Panc1 (cell line): ENCODE results near the gene NFKBIB. TPM values are rescaled to one million over a fixed set of nuclear protein-coding genes. Genes with fewer than 3 reads are reported as not detected.
A peak's percentile ranks its signal among the peaks of the same experiment; 100 is the strongest.

Source experiments
- ATAC-seq: fragments of 200-7000 bp; cut with Tn5 transposase; 2 replicates; pipeline ENCODE4 v1.9.1; 2020; ENCODE audit warnings: mild to moderate bottlenecking, moderate library complexity
- BruUV-seq: library from RNA; stranded (reverse); fragments of 400-500 nt; replicated peaks from 2 replicates; lab custom pipeline; 2021; lab: Mats Ljungman, UMichigan
- CTCF ChIA-PET: fragments of 300-600 bp; sonication (Branson Sonifier 250); formaldehyde crosslinking; loops from one replicate; lab custom pipeline; 2022; ENCODE audit warnings: antibody characterized with exemption; lab: Charles Lee
- POLR2A ChIA-PET: fragments of 300-600 bp; sonication (Branson Sonifier 250); formaldehyde crosslinking; loops from one replicate; lab custom pipeline; 2022; ENCODE audit warnings: antibody characterized with exemption; lab: Charles Lee
- DNase-seq: peaks from one replicate; pipeline ENCODE4 v3.0.0-alpha.2; 2010; ENCODE audit warnings: low read depth, low spot score
- H3K27ac ChIP-seq: 2 replicates; pipeline ENCODE4 v1.5.1; 2011; ENCODE audit warnings: mild to moderate bottlenecking, low read length, inconsistent platforms
- H3K27me3 ChIP-seq: fragments of 200-500 bp; sonication (Bioruptor generic); 2 replicates; pipeline ENCODE4 v1.6.0; 2014; ENCODE audit warnings: low read length, inconsistent platforms; ENCODE audit not compliant: control insufficient read depth, insufficient read depth
- H3K36me3 ChIP-seq: fragments of 200-500 bp; sonication (Bioruptor generic); 2 replicates; pipeline ENCODE4 v1.5.1; 2014; ENCODE audit warnings: inconsistent platforms, mild to moderate bottlenecking, low read length, moderate library complexity; ENCODE audit not compliant: control insufficient read depth, insufficient read depth
- H3K4me1 ChIP-seq: 2 replicates; pipeline ENCODE4 v1.5.1; 2011; ENCODE audit warnings: inconsistent platforms, mild to moderate bottlenecking, low read length, moderate library complexity; ENCODE audit not compliant: control insufficient read depth, insufficient read depth
- H3K4me3 ChIP-seq, 2 experiments: 2 replicates each; pipeline ENCODE4 v1.5.1; 2011 to 2012; ENCODE audit warnings: low read depth in 2 of 2, low read length in 2 of 2, mild to moderate bottlenecking in 2 of 2, inconsistent platforms in 1 of 2, moderate library complexity in 1 of 2
- H3K9me3 ChIP-seq: fragments of 200-500 bp; sonication (Bioruptor generic); 2 replicates; pipeline ENCODE4 v1.5.1; 2014; ENCODE audit warnings: low read depth, mild to moderate bottlenecking, inconsistent platforms, low read length, moderate library complexity; ENCODE audit not compliant: control insufficient read depth, insufficient read depth
- POLR2AphosphoS5 ChIP-seq: IDR thresholded peaks from 2 replicates; pipeline ENCODE4 v1.6.1; 2012; ENCODE audit warnings: mild to moderate bottlenecking, low read depth, low read length, moderate library complexity
- REST ChIP-seq, 2 experiments: IDR thresholded peaks; 2 replicates each; pipeline ENCODE4 v1.6.1; 2011 to 2012; ENCODE audit warnings: low read depth in 2 of 2, control low read depth in 1 of 2, low read length in 1 of 2, mild to moderate bottlenecking in 1 of 2, moderate library complexity in 1 of 2; ENCODE audit not compliant: insufficient read depth in 1 of 2
- SIN3A ChIP-seq: IDR thresholded peaks from 2 replicates; pipeline ENCODE4 v1.6.1; 2012; ENCODE audit warnings: low read depth, mild to moderate bottlenecking, low read length, moderate library complexity, borderline replicate concordance; ENCODE audit not compliant: insufficient read depth
- TCF7L2 ChIP-seq: IDR thresholded peaks from 2 replicates; pipeline ENCODE4 v1.6.1; 2011; ENCODE audit warnings: mild to moderate bottlenecking, low read depth, low read length, inconsistent platforms
- in situ Hi-C: cut with HindIII; loops from 2 replicates; pipeline ENCODE4 v1.10.0; 2016; ENCODE audit warnings: low sequenced_read_pairs, low pct_unique_long_range_greater_than_20kb
- intact Hi-C: fragments of 100-400 bp; cut with micrococcal nuclease; formaldehyde crosslinking; loops from one replicate; pipeline ENCODE4 v1.10.0; 2022; ENCODE audit not compliant: unreplicated experiment
- total RNA-seq: library from RNA; stranded (reverse); gene quantifications from one replicate; pipeline ENCODE4 v1.2.1, GENCODE V29; 2021; ENCODE audit not compliant: unreplicated experiment
- TF ChIP-seq, protein P1 (sequence below): fragments of 450-650 bp; IDR thresholded peaks from 2 replicates; pipeline ENCODE4 v1.5.1; 2017; ENCODE audit warnings: mild to moderate bottlenecking

Gene NFKBIB
- total RNA-seq, 1 experiment from 2014 or later: 185 TPM

- DNase-seq (no peak), ATAC-seq (no peak)
- in situ Hi-C loops: no loop called here
- ChIA-PET CTCF (interaction anchor here (1.0 to 2.5 kb wide), 2 partner anchors 28 to 209 kb away, joined by 5 to 19 read pairs; partner anchors contain the start of gene NFKBIB), POLR2A (interaction anchor here (0.6 to 0.8 kb wide), 3 partner anchors 15 to 1194 kb away, joined by 6 to 12 read pairs (median 12); no protein-coding TSS in a partner anchor)
- Histone ChIP-seq H3K36me3 (peaks cover 6% of the 10 kb centered on the region), H3K4me1 (peaks cover 11% of the 10 kb centered on the region), H3K9me3 (no peaks in the 10 kb centered on the region), H3K4me3 (no peak overlapping the region), H3K27ac (no peak overlapping the region; the same call in 1 of the 2 replicates), H3K27me3 (no peaks in the 10 kb centered on the region)
- BruUV-seq: no TSS peak
- intact Hi-C loops: no loop called here
- TF ChIP-seq REST (IDR thresholded peaks at IDR 0.05; ENCODE audit: insufficient read depth in 1 of 2, low read depth in 2 of 2, low read length in 1 of 2) (no peak), POLR2AphosphoS5 (no peak), TCF7L2 (no peak), SIN3A (no peak)
- TF ChIP-seq, protein P1, sequence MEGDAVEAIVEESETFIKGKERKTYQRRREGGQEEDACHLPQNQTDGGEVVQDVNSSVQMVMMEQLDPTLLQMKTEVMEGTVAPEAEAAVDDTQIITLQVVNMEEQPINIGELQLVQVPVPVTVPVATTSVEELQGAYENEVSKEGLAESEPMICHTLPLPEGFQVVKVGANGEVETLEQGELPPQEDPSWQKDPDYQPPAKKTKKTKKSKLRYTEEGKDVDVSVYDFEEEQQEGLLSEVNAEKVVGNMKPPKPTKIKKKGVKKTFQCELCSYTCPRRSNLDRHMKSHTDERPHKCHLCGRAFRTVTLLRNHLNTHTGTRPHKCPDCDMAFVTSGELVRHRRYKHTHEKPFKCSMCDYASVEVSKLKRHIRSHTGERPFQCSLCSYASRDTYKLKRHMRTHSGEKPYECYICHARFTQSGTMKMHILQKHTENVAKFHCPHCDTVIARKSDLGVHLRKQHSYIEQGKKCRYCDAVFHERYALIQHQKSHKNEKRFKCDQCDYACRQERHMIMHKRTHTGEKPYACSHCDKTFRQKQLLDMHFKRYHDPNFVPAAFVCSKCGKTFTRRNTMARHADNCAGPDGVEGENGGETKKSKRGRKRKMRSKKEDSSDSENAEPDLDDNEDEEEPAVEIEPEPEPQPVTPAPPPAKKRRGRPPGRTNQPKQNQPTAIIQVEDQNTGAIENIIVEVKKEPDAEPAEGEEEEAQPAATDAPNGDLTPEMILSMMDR: no peak
Observed at GRCh38 chr19:38928391-38929001, 28.7 kb downstream of the NFKBIB start.

DNA sequence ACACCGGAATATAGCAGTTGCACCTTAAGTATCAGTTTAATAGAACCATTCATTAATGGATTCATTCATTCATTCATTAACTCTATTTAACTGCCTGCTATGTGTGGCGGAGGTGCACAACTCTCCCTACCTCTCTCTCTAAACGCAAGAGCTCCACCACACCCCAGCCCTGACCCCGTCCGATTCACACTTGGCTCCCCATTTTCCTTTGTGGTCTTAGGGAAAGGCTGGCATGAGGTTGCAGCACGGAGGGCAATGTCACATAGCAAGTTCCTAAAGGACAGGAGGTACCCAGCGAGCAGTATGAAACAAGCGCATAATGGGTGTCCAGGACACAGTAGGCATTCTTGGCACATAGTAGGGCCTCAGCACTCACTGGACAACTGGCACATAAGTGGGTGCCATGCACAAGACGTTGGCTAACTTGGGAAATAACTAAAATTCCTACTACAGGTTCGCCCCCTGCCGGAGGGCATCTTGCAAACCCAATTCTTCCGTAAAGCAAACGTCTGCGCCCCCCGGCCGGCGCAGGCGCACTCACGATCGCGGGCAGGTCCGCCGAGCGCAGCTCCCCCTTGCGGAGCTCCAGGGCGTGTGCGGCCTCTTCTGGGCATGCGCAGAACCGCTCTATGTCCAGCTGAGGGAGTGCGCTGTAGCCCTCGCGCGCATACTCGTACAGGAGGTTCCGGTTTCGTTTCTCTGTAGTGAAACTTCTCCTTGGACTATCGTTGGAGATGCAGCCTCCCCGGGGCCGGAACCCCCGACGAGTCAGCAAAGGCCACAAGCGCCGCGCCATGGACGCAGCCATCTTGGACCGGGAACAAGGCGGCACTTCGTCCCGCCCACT, 30.4 kb downstream of the NFKBIB start, which contains the start of gene SARS2:
TSS of gene SARS2 (minus strand) at position 835 of the 847 bp plus-strand sequence. CDS start at position 808, 27 bp downstream.
- intact Hi-C loops (loop anchor here (1.0 to 10.0 kb wide), 5 partner anchors 81 to 415 kb away; partner anchors contain the start of gene HNRNPL), in situ Hi-C loops (loop anchor here (10.0 kb wide), 3 partner anchors 85 to 405 kb away; partner anchors contain the start of genes HNRNPL and LGALS7)
- ChIA-PET POLR2A (interaction anchor here (0.5 to 1.5 kb wide), 9 partner anchors 11 to 511 kb away, joined by 3 to 10 read pairs (median 5); partner anchors contain the start of genes HNRNPL, NFKBIB and SIRT2), CTCF (interaction anchor here (0.5 to 2.5 kb wide), 34 partner anchors 9 to 1226 kb away, joined by 3 to 19 read pairs (median 4); partner anchors contain the start of genes ECH1, FBXO17 and NFKBIB)
- BruUV-seq: no TSS peak
- ATAC-seq (peak; percentile 76), DNase-seq (peak; percentile 100)
- no peaks in the 10 kb centered on the region for H3K27me3 ChIP-seq
- peak within 1 kb of the TSS; percentile 97 for H3K27ac ChIP-seq
- peak within 1 kb of the TSS; percentile 54 to 87 for H3K4me3 ChIP-seq
- peaks cover 6% of the 10 kb centered on the region for H3K36me3 ChIP-seq
- H3K9me3 ChIP-seq: peaks cover 7% of the 10 kb centered on the region; the same call in 1 of the 2 replicates
- no peak for TF ChIP-seq REST (IDR thresholded peaks at IDR 0.05; ENCODE audit: insufficient read depth in 1 of 2, low read depth in 2 of 2, low read length in 1 of 2)
- TF ChIP-seq, protein P1: no peak
- TF ChIP-seq TCF7L2: peak; percentile 96
- peak; percentile 92 for TF ChIP-seq SIN3A
- peak; percentile 100 for TF ChIP-seq POLR2AphosphoS5
- peaks cover 11% of the 10 kb centered on the region for H3K4me1 ChIP-seq
